ENCODE results near the gene PTPN1. TPM values are rescaled to one million over a fixed set of nuclear protein-coding genes. Genes with fewer than 3 reads are reported as not detected.

Gene PTPN1
- total and polyA plus RNA-seq, 2 of the 13 experiments (the other 11 are each of a cell fraction or from before 2014, with no cell fraction given) = 17.7 to 37.2 TPM

DNA sequence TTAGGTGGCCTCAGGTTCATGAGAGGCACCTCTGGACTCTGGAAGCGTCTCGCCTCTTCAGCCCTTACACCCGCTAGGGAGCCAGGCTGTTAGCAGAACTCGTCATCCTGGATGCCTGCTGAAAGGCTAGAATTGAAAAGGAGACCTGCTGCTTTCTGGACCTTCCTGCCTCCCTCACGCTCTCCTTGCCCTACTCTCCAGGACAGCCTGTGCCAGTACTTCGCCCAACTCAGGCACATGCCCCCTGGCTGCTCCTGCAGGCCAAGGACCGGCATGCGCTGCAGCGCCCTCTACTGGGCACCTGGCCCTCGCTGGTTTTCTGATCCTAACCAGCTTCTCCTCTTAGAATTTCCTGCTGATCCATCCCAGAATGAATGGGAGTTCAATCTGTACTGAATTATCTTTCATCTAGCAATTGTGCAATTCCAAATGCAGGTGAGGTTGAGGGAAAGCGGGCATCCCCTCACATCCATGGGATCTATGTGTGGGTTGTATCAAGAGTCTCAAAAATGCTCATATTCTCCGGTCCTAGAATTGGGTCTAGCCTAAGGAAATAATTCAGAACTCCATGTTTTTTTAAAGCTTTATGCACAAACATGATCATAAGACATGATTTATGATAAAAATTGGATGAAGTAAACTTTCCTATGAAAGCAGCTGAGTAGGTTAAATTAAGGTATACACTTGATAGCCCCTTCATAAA lies 78.0 kb downstream of the PTPN1 start (continued):
- TF ChIP-seq ZFP41 (CRISPR knock-in tag; IDR thresholded peaks at IDR 0.05; ENCODE audit: borderline replicate concordance) (no peak), PHB2 (IDR thresholded peaks at IDR 0.05; ENCODE audit: partially characterized antibody) (no peak), KAT8 (CRISPR knock-in tag; IDR thresholded peaks at IDR 0.05) (no peak), ZNF747 (CRISPR knock-in tag; IDR thresholded peaks at IDR 0.05; ENCODE audit: borderline replicate concordance) (no peak), ZNF841 (CRISPR knock-in tag; IDR thresholded peaks at IDR 0.05; ENCODE audit: borderline replicate concordance) (no peak), ZNF780A (CRISPR knock-in tag; IDR thresholded peaks at IDR 0.05) (no peak), KLF15 (CRISPR knock-in tag; IDR thresholded peaks at IDR 0.05; ENCODE audit: borderline replicate concordance) (no peak), ZNF335 (CRISPR knock-in tag; IDR thresholded peaks at IDR 0.05) (0 out of 2 replicates have a peak, but pooled peaks have one; percentile 42)
- TF ChIP-seq, protein P1, sequence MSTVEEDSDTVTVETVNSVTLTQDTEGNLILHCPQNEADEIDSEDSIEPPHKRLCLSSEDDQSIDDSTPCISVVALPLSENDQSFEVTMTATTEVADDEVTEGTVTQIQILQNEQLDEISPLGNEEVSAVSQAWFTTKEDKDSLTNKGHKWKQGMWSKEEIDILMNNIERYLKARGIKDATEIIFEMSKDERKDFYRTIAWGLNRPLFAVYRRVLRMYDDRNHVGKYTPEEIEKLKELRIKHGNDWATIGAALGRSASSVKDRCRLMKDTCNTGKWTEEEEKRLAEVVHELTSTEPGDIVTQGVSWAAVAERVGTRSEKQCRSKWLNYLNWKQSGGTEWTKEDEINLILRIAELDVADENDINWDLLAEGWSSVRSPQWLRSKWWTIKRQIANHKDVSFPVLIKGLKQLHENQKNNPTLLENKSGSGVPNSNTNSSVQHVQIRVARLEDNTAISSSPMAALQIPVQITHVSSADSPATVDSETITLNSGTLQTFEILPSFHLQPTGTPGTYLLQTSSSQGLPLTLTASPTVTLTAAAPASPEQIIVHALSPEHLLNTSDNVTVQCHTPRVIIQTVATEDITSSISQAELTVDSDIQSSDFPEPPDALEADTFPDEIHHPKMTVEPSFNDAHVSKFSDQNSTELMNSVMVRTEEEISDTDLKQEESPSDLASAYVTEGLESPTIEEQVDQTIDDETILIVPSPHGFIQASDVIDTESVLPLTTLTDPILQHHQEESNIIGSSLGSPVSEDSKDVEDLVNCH (CRISPR knock-in tag; IDR thresholded peaks at IDR 0.05) = no peak
- TF ChIP-seq, protein P2, sequence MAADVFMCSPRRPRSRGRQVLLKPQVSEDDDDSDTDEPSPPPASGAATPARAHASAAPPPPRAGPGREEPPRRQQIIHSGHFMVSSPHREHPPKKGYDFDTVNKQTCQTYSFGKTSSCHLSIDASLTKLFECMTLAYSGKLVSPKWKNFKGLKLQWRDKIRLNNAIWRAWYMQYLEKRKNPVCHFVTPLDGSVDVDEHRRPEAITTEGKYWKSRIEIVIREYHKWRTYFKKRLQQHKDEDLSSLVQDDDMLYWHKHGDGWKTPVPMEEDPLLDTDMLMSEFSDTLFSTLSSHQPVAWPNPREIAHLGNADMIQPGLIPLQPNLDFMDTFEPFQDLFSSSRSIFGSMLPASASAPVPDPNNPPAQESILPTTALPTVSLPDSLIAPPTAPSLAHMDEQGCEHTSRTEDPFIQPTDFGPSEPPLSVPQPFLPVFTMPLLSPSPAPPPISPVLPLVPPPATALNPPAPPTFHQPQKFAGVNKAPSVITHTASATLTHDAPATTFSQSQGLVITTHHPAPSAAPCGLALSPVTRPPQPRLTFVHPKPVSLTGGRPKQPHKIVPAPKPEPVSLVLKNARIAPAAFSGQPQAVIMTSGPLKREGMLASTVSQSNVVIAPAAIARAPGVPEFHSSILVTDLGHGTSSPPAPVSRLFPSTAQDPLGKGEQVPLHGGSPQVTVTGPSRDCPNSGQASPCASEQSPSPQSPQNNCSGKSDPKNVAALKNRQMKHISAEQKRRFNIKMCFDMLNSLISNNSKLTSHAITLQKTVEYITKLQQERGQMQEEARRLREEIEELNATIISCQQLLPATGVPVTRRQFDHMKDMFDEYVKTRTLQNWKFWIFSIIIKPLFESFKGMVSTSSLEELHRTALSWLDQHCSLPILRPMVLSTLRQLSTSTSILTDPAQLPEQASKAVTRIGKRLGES (CRISPR knock-in tag; IDR thresholded peaks at IDR 0.05; ENCODE audit: borderline replicate concordance) = no peak
- TF ChIP-seq, protein P3, sequence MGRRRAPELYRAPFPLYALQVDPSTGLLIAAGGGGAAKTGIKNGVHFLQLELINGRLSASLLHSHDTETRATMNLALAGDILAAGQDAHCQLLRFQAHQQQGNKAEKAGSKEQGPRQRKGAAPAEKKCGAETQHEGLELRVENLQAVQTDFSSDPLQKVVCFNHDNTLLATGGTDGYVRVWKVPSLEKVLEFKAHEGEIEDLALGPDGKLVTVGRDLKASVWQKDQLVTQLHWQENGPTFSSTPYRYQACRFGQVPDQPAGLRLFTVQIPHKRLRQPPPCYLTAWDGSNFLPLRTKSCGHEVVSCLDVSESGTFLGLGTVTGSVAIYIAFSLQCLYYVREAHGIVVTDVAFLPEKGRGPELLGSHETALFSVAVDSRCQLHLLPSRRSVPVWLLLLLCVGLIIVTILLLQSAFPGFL (CRISPR knock-in tag; IDR thresholded peaks at IDR 0.05) = no peak
- TF ChIP-seq, protein P4, sequence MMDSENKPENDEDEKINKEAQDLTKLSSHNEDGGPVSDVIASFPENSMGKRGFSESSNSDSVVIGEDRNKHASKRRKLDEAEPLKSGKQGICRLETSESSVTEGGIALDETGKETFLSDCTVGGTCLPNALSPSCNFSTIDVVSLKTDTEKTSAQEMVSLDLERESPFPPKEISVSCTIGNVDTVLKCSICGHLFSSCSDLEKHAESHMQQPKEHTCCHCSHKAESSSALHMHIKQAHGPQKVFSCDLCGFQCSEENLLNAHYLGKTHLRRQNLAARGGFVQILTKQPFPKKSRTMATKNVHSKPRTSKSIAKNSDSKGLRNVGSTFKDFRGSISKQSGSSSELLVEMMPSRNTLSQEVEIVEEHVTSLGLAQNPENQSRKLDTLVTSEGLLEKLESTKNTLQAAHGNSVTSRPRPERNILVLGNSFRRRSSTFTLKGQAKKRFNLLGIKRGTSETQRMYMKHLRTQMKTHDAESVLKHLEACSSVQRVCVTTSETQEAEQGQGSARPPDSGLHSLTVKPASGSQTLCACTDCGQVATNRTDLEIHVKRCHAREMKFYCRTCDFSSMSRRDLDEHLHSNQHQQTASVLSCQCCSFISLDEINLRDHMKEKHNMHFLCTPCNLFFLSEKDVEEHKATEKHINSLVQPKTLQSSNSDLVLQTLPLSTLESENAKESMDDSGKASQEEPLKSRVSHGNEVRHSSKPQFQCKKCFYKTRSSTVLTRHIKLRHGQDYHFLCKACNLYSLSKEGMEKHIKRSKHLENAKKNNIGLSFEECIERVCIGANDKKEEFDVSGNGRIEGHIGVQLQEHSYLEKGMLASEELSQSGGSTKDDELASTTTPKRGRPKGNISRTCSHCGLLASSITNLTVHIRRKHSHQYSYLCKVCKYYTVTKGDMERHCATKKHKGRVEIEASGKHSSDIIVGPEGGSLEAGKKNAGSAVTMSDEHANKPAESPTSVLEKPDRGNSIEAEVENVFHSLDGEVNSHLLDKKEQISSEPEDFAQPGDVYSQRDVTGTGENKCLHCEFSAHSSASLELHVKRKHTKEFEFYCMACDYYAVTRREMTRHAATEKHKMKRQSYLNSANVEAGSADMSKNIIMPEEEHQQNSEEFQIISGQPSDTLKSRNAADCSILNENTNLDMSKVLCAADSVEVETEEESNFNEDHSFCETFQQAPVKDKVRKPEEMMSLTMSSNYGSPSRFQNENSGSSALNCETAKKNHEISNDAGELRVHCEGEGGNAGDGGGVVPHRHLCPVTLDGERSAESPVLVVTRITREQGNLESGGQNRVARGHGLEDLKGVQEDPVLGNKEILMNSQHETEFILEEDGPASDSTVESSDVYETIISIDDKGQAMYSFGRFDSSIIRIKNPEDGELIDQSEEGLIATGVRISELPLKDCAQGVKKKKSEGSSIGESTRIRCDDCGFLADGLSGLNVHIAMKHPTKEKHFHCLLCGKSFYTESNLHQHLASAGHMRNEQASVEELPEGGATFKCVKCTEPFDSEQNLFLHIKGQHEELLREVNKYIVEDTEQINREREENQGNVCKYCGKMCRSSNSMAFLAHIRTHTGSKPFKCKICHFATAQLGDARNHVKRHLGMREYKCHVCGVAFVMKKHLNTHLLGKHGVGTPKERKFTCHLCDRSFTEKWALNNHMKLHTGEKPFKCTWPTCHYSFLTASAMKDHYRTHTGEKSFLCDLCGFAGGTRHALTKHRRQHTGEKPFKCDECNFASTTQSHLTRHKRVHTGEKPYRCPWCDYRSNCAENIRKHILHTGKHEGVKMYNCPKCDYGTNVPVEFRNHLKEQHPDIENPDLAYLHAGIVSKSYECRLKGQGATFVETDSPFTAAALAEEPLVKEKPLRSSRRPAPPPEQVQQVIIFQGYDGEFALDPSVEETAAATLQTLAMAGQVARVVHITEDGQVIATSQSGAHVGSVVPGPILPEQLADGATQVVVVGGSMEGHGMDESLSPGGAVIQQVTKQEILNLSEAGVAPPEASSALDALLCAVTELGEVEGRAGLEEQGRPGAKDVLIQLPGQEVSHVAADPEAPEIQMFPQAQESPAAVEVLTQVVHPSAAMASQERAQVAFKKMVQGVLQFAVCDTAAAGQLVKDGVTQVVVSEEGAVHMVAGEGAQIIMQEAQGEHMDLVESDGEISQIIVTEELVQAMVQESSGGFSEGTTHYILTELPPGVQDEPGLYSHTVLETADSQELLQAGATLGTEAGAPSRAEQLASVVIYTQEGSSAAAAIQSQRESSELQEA (CRISPR knock-in tag; IDR thresholded peaks at IDR 0.05; ENCODE audit: not compliant biosample characterization) = no peak
